DMS 273 (cell line): Measurements from ENCODE around the gene STRC.
"Not testable (repeated sequence)": the region's sequence is repeated elsewhere in the genome, so short reads cannot be mapped to it uniquely, and the experiment has no call there.

Experiments
- DNase-seq: peaks from one replicate; lab custom pipeline; 2025; ENCODE audit not compliant: unreplicated experiment; lab: John Stamatoyannopoulos, UW

The STRC gene

DNA sequence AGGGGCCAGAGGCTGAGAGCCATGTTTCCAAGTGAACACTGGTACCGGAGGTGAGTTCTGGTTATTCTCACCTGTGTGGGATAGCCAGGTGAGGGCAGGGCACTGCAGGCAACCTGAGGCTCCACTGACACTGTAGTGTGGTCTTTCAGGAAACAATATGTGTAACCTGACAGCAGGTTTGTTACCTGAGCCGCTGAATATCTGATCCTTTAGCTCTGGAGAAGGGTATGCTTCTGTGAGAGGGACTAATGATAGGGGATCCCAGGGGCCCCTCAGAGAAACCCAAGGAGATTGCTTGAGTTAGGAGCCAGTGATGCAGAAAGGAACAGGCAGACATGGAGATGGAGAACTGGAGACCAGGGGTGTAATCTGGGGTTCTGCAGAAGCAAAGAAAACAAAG is at the start of gene STRC:
Gene STRC (minus strand): TSS at position 101 of the 400 bp plus-strand sequence. CDS start 78 bp downstream, at position 23.
- DNase-seq, result not testable (repeated sequence)

DNA sequence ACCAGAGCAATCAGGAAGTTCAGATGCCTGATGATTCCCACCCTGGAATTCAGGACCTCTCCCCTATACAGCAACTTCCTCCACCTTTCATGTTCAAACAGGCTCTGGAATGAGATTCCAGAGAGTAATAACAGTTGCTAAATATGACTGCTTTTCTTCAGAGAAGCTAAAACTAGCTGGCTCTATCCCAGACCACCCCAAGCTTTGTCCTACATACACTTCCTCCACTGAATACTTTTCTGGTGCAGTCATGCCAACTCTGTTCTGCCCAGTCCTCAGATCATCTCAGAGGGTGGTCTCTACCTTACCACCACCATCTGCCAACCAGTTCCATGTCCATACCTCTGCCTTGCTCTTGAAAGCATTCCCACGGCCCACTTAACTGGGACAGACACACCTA is 47.6 kb upstream of the STRC start:
- not testable (repeated sequence) for DNase-seq

DNA sequence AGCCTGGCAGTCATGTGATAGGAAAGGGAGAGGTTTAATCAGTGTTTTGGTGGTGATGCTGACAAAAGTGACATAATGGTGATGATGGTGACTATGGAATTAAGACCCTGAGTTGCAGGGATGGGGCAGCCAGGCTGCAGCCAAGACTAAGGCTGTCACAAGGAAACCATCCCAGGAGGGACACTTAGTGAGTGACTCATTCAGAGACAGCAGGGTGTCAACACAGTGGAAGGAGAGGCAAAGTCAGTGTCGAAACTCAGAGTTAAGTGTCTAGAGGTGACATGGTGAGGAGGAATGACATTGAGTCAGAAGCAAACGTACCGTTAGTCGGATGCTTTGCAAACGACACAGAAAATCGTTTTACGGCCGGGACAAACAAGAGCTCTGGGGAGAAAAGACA is 44.7 kb upstream of the STRC start:
- not testable (repeated sequence) for DNase-seq

DNA sequence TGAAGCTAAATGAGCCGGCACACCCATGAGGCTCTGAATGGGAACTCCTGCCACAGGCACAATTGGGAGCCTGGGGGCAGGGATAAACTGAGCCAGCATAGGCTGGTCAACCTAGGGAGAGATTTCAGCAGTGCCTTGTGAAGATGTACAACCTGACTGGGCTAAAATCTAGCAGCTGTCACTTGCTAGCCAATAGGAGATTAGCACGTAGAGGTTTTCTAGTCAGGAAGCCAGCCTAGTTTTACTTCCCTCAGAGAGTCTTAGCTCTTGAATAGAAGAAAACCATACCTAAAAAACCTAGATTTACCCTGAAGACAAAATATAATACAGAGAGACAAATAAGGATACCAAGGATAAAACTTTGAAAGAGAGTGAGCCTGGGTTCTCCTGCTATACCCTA is 43.7 kb upstream of the STRC start:
- DNase-seq, result not testable (repeated sequence)

DNA sequence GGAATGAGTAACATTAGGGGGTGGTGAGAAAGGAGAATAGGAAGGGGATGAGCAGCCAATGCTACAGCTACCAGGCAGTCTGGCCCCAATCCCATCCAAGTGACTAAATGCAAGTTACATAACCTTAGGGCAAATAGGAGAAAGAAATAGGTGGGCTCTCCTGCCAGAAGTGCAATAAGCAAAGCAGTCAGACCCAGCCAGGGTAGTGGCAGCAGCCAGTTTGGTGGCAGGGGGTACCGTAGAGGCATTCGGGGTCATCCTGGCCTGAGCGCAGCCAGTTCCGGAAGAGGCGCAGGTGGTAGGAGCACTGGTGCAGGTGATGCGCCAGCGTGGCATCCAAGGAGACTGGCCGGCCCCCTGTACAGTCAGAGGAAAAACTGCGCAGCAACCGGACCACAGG is 41.1 kb upstream of the STRC start:
- DNase-seq, result not testable (repeated sequence)

DNA sequence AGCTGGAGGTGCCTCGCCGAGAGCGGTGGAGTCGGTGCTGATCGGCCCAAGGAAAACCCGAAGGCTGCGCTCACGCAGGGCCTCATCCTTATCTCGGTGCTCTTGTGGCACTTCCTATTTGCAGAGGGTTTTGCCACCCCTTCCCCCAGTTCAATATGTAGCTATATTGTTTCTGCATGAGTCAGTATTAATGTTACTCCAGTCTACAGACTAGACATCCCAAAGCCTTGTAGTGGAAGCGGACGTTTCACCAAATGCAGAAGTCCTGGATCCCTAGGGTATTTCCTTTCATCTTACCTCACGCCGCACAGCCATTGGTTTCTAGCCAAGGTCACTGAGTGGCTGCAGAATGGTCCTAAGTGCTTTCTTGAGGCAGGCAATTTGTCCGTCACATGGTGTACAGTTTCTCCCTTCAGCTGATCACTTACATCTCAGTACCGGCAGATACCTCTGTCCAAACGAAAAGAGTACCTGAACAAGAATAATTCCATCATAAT is 30.9 kb upstream of the STRC start:
- not testable (repeated sequence) for DNase-seq

DNA sequence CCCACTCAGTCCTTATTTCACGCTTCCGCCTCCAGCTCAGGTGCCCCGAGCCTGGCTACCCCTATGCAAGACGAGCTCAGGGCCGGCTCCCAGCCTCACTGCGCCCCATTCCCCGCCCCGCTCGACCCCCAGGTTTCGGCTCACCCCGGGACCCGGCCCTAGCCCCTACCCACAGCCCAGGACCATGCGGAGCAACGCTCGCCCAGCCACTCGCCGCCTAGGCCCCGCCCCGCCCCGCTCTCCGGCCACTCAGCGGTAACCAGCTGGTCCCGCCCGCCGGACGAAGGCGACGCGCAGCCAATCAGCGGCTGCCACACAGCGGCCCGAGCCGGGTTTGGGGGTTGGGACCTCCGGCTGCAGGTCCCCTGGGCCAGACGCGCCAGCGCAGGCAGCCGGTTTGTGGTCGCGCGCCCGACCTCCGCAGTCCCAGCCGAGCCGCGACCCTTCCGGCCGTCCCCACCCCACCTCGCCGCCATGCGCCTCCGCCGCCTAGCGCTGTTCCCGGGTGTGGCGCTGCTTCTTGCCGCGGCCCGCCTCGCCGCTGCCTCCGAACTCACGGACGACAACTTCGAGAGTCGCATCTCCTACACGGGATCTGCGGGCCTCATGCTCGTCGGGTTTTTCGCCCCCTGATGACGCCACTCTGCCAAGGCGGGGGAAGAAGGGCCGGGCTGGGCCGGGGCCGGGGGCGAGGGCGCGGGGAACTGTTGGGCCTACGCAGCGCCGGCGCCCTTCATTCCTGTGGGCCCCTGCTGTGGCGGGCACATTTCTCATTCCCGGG is 30.2 kb upstream of the STRC start, which contains the start of gene CATSPER2:
Gene CATSPER2 (minus strand): TSS at position 196 of the 781 bp plus-strand sequence. CDS start 783 bp downstream, outside the sequence.
- no peak for DNase-seq

DNA sequence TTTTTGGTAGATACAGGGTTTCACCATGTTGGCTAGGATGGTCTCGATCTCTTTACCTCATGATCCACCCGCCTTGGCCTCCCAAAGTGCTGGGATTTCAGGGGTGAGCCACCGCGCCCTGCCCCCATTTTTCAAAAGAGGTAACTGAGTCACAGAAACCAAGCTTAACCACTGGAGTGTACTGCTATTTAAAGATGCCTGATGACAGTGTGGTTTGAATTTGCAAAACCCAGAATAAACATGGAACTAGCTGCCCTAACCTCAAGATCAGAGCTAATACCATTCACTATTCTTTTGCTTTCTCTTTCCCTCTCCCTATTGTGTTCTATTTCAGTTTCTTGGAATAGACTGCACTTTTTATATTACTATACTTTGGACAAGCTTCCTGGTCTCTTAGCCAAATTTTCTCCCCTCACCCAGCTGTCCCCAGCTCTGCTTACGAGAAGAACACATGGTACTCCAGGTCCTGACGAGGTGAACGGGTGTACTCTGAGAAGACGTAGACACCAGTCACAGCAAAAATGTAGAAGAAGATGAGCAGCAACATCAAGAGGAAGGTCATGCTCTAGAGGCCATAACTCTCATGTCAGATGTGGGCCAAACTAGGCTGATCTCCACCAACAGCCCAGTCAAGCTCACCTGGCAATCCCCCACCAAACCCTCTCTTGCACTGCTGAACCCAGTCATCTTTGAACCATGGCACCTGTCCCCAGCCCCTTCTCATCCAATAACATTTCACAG is 20.0 kb upstream of the STRC start:
- DNase-seq, result not testable (repeated sequence)

- DNase-seq, result not testable (repeated sequence)
These were observed 8.3 kb upstream of the STRC start for GRCh38 chr15:43626937-43627336.

- no peak for DNase-seq
These were observed 6.5 kb upstream of the STRC start for GRCh38 chr15:43625106-43625505.

DNA sequence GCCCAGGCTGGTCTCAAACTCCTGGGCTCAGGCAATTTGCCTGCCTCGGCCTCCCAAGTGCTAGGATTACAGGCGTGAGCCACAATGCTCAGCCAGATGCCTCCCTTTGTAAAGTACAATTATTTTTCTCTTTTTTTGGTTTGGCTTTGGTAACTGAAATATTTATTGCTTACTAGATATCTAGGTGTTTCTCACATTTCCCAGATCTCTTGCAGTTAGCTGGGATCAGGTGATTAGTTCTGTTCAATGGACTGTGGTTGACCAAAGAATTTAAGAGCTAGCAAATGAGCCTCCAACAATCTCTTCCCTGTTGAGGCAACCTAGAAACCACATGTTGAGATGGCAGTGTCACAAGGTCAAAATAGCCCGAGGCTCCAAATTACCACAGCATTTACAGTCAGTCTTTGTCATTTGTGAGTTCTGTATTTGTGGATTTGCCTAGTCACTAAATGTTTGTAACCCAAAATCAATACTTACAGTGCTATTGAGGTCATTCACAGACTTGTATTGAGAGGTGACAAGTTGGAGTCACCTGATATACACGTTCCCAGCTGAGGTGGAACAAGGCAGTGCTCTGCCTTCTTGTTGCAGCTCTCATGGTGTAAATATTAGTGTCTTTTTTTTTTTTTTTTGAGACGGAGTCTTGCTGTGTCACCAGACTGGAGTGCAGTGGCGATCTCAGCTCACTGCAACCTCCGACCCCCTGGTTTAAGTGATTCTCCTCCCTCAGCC is 3.6 kb upstream of the STRC start:
- DNase-seq, result not testable (repeated sequence)

DNA sequence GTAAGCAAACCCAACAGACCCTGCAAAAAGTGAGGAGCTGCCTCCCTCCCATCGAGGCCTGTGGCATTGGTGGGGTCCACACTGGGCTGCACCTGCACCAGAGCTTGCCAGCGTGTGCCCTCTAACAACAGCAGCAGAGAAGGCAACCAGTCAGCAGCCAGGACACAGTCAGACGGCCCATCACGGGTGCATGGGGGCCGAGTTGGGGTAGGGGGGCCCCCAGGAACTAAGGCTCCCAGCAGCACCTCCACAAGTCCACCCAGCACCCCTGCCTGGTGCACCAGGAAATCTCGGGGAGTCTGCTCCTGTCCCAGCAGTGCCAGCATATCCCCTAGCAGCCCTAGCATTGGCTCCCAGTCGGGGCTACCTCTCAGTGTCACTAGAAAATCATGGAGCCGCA is 850 bp downstream of the STRC start:
- DNase-seq, result not testable (repeated sequence)

- DNase-seq, result peak; percentile 60
These were observed 16.4 kb downstream of the STRC start for GRCh38 chr15:43602233-43602632.

GRCh38 chr15:43600200-43600599 is 18.4 kb downstream of the STRC start:
- not testable (repeated sequence) for DNase-seq

GRCh38 chr15:43599131-43599530 is 19.5 kb downstream of the STRC start:
- not testable (repeated sequence) for DNase-seq

- DNase-seq, result not testable (repeated sequence)
These were observed 25.0 kb downstream of the STRC start, which contains the start of gene CKMT1B for GRCh38 chr15:43593328-43594190. Gene CKMT1B (plus strand): TSS chr15:43594027. CDS start chr15:43594219, 192 bp downstream.

- DNase-seq, result not testable (repeated sequence)
These were observed 25.8 kb downstream of the STRC start for GRCh38 chr15:43592841-43593240.

DNA sequence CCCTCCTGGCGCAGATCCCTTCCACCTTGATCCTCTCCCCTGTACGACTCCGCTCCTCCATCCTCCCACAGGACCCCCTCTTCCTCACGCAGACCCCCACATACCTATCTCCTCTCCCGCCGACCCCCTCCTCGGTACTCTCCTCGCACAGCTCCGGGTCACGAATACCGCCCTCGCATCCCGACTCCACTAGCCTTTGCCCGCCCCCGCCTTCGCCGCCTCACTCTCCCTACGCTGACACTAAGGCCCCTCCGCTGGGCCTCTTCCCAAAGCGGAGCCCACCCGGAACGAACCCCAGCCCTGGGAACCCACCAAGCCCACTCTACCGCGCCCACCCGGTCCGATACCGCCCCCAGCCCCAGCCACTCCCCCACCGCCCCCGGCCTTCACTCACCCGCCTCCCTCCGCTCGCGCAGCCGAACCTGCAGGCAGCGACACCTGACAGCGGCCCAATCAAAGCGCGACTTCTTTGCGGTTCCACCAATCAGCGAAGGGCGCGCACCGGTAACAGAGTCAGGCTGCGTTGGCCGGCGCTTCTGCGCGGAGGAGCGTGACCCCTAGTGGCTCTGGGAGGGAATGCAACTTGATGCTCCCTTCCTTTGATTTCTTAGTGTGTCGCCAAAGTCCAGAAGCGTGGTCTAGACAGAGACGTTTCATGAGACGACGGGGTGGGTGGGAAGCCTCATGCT is 28.7 kb downstream of the STRC start, which contains the start of gene PPIP5K1:
Gene PPIP5K1 (minus strand): TSS at position 431 of the 689 bp plus-strand sequence. CDS start 5,704 bp downstream, outside the sequence.
- not testable (repeated sequence) for DNase-seq

DNA sequence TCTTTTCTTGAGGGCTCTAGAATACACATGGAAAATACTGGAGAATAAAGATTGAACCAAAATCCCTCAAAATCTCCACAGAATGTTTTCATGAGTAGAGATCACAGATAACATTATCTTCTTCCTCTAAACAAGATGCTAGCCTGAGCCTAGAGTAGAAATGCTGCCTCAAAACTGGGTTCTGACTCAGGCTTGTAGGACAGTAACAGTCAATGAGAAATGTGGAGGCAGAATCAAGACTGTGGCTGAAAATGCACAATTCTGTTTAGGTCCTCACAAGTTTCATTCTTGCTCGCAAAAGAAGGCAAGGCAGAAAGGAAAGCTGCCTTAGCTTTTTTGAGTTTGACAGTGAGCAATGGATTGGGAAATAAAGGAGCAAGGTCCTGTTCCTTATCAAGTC is 44.0 kb downstream of the STRC start:
- not testable (repeated sequence) for DNase-seq
